Measurements from ENCODE around the gene HOXB7. TPM values are rescaled to one million over a fixed set of nuclear protein-coding genes. Genes with fewer than 3 reads are reported as not detected.

Gene HOXB7
- total RNA-seq, 1 donor from 2014 or later: 0.55 TPM

DNA sequence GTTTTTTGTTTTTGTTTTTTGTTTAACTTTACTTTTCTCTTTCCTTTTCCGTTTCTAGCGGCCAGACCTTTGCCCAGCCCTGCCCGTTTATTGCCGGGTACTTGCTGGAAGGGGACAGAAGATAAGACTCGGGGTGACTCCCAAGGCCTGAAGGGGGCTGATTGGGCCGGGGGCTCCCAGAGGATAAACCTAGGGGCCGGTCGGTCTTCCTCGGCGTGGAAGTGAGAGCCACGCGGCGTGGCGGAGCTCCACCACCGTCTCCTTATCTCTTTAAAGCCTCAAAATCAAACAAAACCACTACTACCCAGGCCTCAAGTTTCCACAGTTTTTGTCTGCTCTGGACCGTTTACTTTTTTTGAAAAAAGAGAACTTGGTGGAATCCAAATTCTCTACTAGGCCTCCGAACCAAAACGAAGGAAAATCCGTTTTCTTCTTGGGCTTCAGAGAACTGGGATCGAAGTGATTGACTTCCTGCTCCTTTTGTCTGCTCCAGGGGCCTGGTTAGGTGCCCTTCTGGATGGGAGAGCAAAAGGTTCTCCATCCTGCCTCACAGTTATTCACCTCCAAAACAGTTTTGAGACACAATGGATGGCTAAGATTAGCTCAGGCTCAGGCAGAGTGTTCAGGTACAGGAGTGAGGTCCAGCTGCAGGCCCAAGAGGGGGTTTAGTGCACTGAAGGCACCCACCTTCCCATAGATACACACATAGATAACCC lies 23.8 kb upstream of the HOXB7 start:
- H3K4me1 Mint-ChIP-seq (ENCODE audit: low read depth): no peaks in the 10 kb centered on the region
- H3K36me3 Mint-ChIP-seq (ENCODE audit: insufficient read depth): no peaks in the 10 kb centered on the region
- TF ChIP-seq, protein P1, sequence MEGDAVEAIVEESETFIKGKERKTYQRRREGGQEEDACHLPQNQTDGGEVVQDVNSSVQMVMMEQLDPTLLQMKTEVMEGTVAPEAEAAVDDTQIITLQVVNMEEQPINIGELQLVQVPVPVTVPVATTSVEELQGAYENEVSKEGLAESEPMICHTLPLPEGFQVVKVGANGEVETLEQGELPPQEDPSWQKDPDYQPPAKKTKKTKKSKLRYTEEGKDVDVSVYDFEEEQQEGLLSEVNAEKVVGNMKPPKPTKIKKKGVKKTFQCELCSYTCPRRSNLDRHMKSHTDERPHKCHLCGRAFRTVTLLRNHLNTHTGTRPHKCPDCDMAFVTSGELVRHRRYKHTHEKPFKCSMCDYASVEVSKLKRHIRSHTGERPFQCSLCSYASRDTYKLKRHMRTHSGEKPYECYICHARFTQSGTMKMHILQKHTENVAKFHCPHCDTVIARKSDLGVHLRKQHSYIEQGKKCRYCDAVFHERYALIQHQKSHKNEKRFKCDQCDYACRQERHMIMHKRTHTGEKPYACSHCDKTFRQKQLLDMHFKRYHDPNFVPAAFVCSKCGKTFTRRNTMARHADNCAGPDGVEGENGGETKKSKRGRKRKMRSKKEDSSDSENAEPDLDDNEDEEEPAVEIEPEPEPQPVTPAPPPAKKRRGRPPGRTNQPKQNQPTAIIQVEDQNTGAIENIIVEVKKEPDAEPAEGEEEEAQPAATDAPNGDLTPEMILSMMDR (IDR thresholded peaks at IDR 0.05; ENCODE audit: unreplicated experiment): no peak
- no peak overlapping the region for H3K4me3 Mint-ChIP-seq (ENCODE audit: low read depth)
- H3K27me3 Mint-ChIP-seq: peaks cover 100% of the 10 kb centered on the region
- H3K9me3 Mint-ChIP-seq (ENCODE audit: low read depth): no peaks in the 10 kb centered on the region
- DNase-seq (ENCODE audit: low spot score, unreplicated experiment): no peak
- H3K27ac Mint-ChIP-seq: no peak overlapping the region

DNA sequence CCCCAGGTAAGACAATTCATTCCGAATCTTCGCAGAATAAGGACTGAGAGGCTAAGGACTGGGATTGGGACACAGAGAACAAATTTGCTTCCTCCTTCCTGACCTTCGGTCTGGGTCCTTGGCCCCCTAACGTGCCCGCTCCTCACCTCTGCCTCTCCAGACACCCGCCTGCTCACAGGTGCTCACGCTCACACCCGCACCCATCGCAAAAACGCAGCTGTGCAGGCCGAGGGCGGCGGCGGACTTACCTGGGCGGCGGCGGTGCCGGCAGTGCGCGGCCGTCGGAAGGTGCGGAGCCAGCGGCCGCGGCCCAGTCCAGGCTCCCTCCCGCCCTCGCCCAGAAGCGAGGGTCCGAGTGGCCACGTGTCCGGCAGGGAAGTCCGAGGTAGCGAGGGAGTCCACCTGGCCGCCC lies 22.5 kb upstream of the HOXB7 start:
- Mint-ChIP-seq H3K4me1 (ENCODE audit: low read depth) (no peaks in the 10 kb centered on the region), H3K27me3 (peaks cover 100% of the 10 kb centered on the region), H3K36me3 (ENCODE audit: insufficient read depth) (no peaks in the 10 kb centered on the region), H3K9me3 (ENCODE audit: low read depth) (no peaks in the 10 kb centered on the region), H3K27ac (no peak overlapping the region), H3K4me3 (ENCODE audit: low read depth) (no peak overlapping the region)
- DNase-seq (ENCODE audit: low spot score, unreplicated experiment): no peak
- TF ChIP-seq, protein P1 (IDR thresholded peaks at IDR 0.05; ENCODE audit: unreplicated experiment): no peak

DNA sequence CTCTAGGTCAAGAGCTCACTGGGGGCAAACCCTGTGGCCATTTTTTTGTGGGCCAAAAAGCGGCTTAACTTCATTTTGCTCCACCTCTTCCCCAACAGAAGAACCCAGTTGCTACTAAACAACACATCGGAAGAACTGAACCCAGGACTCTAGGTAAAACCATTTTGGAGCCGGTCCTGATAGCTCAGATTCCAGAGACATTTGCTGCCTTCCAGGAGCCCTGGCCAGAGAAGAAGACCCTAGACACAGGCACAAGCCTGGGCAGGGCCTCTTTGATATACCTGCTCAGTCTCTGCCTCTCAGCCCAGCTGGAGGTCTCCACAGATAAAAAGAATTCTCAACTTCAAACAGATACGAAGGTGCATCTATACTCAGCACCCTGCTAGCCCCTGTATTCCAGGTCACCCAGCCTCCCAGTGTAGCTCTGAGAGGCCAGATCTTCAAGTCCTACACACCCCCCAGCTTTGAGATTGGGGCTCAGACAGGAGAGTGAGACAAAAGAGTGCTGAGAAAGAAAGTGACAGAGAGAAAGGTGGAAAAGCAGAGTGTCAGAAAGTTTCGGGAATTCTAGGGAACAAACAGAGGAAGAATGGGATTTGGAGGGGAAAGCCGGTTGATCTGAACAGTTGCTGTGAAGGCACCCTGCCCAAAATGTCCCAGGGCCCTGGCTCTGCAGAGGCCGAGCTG lies 21.9 kb upstream of the HOXB7 start:
- H3K4me1 Mint-ChIP-seq (ENCODE audit: low read depth): no peaks in the 10 kb centered on the region
- no peak overlapping the region for H3K27ac Mint-ChIP-seq
- no peaks in the 10 kb centered on the region for H3K9me3 Mint-ChIP-seq (ENCODE audit: low read depth)
- H3K27me3 Mint-ChIP-seq: peaks cover 100% of the 10 kb centered on the region
- DNase-seq (ENCODE audit: low spot score, unreplicated experiment): no peak
- TF ChIP-seq, protein P1 (IDR thresholded peaks at IDR 0.05; ENCODE audit: unreplicated experiment): no peak
- H3K36me3 Mint-ChIP-seq (ENCODE audit: insufficient read depth): no peaks in the 10 kb centered on the region
- H3K4me3 Mint-ChIP-seq (ENCODE audit: low read depth): no peak overlapping the region

DNA sequence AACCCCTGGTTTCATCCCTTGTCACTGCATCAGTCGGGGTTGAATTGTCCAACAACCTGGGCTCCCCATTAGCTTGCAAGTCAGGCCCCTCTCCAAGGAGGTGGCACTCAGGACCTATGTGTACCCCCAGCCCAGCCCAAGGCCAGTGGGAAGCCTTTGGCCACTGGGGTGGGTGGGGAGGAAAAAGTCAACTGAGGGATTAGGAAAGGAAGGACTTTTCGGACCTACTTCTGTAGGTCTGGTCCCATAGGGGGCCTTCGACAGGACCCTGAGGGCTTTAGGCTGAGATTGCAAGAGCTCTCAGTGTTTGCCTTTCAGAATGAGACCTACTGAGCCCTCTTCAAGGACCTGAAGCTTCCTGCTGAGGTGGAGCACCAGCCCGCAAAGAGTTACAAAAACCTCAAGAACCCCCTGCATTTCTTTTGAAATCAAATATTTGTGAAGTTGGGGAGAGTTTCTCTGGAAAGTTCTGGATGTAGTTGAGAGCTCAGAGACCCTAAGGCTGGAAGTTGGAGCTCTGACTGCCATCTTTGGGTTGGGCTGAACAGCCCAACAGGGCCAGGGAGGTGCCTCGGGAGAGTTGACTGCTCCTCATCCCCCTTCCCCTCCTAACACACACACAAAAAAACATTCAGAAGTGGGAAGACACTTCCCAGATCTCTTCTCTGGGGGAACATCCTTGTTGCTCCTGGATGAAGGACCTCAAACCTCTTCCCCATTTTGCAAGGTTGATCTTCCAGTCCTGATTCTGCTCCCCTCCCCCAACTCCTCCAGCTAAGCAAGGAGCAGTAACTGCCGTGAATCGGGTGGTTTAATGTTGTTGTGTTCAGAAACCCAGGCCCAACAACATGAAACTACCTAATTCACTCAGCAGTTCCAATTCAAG lies 21.1 kb upstream of the HOXB7 start:
- no peak for DNase-seq (ENCODE audit: low spot score, unreplicated experiment)
- no peaks in the 10 kb centered on the region for H3K36me3 Mint-ChIP-seq (ENCODE audit: insufficient read depth)
- no peak overlapping the region for H3K27ac Mint-ChIP-seq
- no peak overlapping the region for H3K4me3 Mint-ChIP-seq (ENCODE audit: low read depth)
- H3K27me3 Mint-ChIP-seq: peaks cover 100% of the 10 kb centered on the region
- no peaks in the 10 kb centered on the region for H3K9me3 Mint-ChIP-seq (ENCODE audit: low read depth)
- no peaks in the 10 kb centered on the region for H3K4me1 Mint-ChIP-seq (ENCODE audit: low read depth)
- TF ChIP-seq, protein P1 (IDR thresholded peaks at IDR 0.05; ENCODE audit: unreplicated experiment): no peak

All from progenitor cell of endocrine pancreas (in vitro differentiated cells).